ENCODE measurements around the gene PEPD.

The PEPD gene

DNA sequence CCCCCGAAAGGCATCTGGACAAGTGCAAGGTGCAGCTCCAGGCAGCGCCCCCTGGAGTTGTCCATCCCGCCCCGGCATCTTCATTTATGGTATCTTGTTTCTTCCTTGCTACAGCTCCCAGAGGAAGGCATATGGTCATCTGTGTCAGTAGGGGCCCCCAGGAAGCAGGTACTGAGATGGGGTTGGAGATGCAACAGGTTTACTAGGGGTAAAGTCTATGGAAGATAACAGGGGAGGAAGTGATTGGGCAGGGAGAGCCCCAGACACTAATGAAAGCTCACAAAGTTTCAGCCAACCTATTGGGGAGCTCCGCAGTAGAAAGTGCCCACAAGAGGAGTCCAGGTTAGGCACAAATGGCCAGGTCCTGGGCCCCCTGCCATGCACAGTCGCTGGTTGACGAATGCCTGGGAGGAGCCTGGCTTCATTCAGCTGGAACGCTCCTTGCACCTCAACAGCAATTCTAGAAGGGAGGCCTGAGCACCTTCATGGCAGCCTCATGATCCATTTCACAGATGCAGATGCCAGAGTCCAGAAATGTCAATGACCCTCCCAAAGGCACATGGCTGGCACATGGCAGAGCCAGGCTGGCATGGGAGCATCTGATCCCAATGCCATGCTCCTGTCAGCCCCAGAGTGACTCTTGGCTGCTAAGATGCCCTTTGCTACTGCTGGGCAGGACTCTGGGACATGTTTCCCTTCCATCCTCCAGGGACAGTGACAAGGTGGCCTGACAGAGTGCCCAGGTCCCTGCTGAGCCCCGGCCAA lies 23.8 kb upstream of the PEPD start:
- no peak for DNase-seq

DNA sequence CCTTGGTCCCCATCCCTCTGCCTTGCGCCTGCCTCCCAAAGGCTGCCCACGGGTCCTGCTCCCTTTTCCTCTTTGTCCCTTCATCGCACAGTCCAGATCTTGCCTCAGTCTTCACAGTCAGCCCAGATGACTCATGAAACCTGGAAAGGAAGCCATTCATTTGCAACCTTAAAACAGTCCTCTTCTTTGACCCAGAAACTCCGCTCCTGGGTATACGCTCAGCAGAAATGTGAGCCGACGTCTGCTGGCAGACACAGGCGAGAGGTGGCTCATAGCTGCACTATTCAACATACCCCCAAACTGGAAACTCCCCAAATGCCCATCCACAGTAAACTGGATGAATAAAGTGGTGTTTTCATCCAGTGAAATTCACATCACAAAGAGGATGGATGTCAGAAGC lies 13.6 kb upstream of the PEPD start:
- no peak for DNase-seq

DNA sequence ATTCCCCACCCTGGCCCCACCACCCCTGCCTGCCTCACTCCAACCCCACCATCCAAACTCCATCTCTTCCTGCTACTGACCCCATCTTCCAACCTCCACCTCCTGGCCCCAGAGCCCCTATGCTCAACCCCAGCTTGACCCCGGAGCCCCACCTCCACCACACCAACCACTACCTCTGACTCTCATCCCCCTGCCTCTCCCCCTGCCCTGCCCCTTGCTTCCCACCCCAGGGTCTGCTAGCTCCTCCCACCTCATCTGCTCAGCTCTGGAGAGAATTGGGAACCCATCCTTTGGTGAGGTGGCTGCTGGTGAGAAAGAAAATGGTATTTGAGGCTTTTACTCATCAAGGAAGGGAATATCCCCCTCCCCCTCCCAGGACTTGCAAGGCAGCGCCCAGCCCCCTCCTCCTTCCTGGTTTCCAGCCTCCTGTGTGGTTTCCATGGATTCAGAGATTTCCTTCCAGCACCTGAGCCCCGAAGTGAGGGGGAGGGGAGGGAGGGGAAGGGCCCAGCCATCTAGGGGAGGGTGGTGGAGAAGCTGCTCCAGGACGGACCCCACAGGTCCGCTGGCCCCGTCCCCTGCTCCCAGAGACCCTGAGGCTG lies 11.4 kb upstream of the PEPD start:
- DNase-seq: no peak

DNA sequence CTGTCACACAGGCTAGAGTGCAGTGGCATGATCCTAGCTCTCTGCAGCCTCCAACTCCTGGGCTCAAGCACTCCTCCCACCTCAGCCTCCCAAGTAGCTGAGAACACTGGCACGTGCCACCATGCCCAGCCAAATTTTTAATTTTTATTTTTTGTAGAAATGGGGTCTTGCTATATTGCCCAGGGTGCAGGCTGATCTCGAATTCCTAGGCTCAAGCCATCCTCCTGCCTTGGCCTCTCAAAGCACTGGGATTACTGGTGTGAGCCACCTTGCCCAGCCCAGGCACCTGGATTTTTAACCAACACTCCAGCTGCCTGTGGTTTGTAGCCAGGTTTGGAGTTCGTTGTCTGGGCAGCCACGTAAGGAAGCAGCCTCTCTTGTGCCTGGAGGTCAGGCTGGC lies 9.3 kb upstream of the PEPD start:
- no peak for DNase-seq

DNA sequence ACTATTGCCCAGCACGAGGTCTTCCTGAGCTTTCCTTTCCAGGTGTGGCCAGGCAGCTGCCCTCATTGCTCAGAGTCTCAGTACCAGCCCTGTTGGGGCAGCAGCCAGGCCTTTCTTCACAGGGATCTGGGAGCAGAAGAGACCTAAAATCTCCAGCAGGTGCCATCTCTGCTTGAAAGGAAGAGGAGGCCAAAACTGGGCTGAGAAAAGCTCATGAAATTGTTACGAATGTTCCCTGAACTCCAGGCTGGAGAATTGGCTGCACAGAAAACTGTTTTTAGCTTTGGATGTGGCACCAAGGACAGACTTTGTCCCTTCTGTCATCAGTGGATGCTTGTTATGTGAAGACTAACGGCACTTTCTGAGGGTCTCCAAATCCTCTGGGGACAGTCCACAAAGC lies 8.7 kb upstream of the PEPD start:
- no peak for DNase-seq

DNA sequence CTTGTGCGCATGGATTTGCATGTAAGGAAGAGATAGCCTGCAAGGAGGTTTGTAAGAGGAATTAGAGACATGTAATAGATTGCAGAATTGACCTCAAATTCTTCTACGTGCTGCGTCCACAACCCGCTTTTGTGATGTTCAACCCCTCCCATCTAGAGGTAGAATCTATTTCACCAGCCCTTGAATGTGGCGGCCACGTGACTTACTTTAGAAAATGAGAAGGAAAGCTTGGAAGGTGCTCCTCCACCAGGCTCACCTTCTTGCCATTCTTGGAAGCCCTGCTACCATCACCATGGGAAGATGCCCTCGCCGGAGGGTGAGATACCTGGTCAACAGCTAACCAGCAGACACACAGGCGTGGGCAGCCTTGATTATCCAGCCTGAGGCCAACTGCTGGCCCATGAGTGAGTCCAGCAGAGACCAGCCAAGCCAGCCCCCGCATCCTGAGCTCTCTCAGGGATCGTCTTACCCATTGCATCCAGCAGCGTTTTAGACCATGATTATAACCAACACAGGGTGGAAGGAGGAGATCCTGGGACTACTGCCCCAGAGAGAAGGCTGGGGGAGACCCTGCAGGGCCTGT lies 7.6 kb upstream of the PEPD start:
- no peak for DNase-seq

DNA sequence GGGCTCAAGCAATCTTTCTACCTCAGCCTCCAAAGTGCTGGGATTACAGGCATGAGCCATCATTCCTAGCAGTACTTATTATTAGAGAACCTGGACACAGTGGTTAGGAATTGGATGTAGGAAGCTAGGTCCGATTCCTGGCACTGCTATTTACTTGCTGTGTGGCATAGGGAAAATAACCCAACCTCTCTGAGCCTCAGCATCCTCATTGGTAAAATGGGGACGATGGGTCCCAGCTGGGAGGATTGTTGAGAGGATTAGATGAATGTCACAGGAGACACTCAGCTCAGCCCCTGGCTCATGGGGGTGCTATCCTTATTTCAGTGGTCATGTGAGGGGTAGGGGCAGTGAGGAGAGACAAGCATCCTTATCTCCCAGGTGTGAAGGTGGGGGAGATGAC lies 6.8 kb upstream of the PEPD start:
- no peak for DNase-seq

DNA sequence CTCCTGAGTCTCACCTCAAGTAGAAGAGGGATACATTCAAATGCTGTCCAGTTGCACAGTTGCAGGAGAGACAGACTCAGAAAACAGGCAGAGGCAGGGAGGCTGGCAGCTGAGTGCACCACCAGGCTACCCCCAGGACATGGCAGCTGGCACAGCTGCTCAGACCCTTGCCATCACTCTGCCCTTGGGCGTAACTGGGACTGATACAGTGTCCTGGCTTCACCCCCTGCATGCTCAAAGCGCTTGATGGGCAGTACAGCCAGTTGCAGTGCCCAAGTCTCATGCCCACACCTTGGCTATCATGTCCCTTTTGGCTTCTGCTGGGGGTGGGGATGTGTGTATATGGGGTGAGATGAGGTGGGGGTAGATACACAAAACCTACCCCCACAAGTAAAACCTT lies 5.5 kb upstream of the PEPD start:
- no peak for DNase-seq

DNA sequence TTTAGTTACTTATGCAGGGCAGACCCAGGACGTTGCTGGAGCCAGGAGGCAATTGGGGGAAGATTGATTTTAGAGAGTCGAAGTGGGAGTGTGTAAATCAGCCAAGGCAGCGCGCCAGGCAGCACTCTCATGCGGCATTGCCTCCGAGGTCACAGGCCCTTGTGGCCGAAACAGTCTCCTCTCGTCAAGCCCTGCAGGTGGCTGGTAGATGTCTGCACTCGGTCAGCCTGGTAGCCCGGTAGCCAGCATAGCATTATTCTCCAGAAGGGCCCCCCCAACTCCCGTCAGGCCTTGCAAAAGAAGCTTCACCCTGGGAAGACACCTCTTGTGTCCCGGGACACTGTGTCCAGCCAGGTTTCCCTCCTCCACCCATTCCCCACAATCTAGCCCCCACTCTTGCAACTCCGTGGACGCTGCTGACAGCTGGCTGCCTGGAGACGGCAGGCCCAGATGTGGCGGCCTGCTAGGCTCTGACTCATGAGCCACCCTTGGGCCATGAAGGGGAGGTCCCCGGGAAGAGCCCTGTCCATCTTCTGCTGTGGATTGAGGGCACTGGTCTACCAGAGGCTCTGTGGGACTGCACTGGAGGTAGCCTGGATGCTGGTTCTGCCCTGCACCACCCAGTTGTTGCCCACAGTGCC lies 2.6 kb upstream of the PEPD start:
- DNase-seq: no peak

DNA sequence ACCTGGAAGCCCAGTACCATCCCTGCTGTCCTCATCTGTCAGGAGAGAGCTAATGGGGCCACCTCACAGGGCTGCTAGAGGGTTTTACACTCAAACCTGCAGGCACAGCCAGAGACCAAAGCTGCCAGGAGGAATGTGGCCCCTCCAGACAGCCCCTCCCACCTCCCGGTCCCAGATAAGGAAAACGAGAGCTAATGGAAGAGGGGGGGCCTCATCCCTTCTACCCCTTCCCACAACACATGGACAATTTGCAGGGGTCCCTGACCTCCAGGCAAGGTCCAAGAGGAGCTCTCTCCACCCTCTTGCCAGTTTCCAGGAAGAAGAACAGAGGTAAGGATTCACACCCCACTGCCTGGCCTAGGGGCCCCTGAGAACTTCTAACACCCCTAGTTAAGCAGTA lies 1.6 kb upstream of the PEPD start:
- no peak for DNase-seq

DNA sequence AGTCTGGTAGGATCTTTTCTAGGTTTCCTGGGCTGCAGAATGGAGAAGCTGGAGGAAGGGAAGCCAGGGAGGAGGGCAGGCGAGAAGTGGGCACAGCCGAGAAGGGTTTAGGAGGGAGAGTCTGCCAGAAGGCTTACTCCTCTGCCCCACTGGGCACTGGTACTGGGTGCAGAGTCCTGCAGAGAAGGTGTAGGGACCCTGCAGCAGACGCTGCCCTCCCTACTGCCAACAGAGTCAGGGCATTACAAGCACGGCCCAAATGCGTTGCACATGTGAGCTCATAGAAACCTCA lies 726 bp upstream of the PEPD start:
- DNase-seq: no peak

DNA sequence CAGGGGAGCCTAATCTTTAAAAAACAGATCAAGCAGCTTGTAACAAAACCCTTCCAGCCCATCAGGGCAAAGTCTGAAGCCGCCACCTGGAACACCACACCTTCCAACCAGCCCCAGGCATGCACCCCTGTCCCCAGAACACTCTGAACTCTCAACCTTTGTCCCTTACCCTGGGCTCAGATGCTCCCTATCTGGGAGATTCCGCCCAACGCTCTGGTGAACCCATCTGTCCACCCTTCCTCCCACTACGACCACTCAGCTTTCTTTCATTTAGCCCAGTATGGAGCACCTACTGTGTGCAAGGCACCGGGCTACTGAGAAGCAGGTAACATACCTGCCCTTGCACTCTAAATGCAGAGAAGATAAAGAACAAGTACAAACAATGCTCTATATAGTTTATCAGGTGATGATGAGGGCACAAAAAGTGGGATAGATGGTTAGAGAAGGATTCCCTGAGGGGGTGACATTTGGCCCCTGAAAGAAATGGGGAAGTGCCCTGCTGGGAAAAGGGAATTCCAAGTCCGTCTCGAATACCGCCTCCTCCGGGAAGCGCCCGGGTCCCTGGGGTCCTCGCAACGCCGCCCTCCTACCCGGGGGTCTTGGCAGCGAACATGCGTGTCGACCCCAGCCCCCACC lies 629 bp downstream of the PEPD start:
- no peak for DNase-seq

DNA sequence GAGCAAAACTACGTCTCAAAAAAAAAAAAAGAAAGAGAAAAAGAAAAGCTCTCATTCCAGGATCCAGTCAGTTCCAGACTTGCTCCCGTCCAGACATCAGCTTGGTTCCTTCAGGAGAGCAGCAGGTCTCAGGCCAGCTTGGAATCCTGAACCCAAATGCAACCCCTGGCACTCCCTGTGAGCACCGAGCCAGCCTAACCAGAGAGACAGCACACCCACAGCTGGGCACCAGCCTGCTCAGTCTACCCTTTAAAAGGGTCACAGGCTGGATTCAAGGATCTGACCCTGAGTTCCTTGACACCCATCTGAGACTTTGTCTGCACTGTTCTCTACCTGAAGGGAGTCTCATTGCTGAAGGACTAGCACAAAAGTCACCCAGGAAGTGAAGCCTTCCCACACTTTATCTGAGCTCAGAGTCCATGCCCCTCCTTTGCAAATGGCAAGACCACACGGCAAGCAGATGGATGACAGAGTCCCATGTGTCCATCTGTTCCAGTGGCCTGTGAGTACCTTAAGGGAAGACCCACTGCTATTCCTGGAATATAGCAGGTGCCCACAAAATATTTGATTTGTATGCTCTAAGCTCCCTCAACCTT lies 1.4 kb downstream of the PEPD start:
- DNase-seq: no peak

DNA sequence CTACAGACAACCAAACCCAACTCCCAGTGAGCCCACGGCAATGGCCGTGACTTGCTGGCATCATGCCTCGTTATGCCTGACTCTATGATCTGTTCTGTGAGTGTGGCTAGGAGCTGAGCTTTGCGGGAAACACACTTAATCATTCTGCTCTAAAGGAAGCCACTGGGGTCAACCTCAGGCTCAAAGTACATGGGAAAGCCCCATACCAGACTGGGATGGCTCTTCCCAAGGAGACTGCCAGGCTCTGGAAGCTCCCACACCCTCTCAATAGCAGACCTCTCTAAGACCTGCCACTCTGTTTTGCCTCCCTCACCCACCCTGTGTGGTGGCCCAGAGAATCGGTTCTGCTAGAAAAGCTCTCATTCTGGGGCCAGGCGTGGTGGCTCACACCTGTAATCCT lies 2.2 kb downstream of the PEPD start:
- no peak for DNase-seq

DNA sequence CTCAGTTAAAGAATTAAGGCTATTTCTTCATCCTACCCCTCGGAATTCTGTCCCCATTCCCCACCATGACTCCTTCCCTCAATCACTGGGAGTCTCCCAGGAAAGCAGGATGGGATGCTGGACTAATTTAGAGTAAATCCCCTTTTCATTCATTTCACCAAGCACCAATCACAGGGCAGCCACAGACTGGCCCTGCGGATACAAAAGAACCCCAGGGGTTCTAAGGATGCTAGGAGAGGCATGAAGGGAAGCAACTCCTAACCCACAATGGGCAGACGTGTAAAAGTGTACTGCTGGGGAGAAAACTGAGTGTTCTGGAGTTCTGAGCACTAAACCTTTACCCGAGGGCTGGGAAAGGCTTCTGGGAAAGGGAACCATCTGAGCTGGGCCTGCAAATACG lies 3.0 kb downstream of the PEPD start:
- no peak for DNase-seq

DNA sequence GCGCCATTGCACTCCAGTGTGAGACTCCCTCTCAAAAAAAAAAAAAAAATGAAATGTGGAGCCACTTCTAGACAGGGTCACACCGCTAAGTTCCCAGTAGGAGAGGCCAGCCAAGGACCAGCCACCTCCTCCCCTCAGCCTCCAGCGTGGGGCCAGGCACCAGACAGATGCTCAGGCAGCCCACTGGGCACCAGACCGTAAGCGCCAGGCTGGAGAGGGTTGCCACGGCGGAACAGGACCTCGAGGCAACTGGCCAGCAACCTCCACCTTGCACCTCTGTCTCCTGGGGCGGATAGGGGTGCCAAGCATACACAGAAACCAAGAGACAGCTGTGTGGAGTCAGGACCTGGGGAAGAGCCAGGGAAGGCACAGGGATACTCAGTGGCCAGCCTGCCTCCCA lies 3.7 kb downstream of the PEPD start:
- no peak for DNase-seq

DNA sequence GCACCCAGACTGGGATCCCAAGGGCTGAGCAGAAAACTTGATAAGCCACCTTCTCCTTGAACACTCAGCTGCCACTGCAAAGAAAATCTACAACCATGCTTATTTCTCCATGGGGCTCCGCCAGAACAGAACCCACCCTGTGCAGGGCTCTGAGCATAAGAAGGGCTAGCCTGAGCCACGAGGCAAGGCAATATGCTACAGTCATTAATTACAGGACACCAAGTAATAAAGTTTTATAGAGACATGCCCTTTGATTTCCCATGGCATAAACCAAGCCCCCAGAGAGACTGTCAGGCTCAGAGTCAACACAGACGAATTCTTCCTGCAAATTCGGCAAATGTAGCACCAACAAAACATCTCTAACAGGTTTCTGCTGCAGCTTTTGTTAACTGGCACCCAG lies 5.7 kb downstream of the PEPD start:
- no peak for DNase-seq

DNA sequence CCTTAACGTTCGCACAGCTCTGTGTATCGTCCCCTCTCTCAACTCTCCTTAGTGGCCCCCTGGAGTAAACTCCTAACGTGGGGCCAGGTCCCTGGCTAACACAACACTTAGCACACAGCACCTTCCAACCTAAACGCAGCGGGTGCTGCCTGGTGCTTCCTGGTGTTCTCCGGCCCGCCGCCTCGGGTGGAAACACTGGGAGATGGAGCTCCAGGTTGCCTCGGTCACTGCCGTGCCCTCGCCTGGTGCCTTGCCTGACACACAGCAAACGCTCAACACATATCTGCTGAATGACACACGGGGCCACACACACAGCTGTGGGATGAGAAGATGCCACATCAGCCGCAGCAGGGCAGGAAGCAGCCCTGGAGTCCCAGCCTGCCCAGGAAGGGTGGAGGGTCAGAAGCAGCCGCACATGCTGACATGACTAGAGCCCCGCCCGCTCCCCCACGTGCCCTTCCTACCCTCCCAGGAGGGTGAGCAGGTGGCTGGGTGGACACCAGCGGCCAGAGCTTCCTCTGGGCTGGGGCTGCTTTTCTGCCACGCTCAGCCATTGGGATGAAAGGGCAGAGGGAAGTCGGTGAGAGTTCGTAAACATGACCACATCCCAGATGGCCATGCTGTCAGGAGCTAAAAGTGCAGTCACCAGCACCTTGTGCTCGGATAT lies 6.6 kb downstream of the PEPD start:
- DNase-seq: no peak

DNA sequence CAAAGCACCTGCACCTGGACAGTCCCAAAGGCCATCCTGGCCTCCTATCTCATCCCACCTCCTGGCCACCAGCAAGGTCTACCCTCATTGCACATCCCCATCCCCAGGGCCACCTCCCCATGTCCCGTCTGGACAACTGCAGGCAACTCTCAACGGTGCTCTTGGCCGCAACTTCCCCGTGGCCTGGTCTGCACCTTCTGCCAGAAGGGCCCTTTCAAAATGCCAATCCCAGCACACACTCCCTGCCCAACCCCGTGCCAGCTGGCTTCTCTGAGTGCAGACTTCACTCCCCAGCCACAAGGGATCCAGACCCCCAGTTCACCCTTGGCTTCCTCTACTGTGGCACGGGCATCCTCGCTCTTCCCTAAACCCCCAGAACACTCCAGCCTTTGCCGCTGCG lies 8.2 kb downstream of the PEPD start:
- no peak for DNase-seq

DNA sequence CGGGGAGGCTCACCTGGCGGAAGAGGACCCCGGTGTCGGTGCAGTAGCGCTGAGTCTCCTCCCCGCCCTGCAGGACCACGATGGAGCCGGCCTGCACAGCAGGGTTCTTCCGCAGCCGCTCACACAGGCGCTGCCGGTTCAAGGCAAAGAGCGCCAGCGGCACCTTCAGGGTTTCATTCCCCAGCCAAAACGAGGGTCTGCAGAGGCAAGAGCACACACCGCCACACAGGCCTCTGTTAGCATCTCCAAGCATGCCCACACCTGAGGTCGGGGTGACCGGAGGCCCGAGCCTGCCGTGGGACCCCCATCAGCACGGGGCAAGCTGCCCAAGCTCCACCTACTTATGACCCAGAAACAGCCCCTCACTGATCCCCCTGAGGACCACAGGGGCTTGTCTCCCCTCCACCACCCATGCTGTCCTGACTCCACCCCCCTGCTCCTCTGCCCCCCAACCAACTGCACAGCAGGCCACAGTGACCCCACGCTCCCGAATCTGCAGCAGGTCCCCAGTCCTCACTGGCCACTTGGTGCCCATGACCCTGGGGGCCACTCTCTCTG lies 8.9 kb downstream of the PEPD start:
- DNase-seq: no peak

DNA sequence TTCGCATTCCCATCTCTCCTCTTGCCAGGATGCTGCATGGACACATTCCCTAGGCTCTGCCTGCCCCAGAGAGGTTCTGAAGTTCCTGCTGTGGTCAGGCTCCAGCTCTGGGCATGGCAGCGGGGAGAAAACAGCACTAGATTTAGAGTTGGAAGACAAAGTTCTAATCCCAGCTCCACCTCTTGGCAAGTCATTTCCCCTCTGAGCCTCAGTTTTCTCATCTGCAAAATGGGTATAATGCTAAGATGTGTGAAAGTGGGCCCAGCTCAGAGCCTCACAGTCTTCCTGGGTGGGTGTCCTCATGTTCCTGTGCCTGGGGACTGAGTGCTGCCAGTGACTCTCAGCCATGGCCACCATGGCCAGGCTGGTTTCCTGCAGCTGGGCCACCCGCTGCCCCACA lies 9.6 kb downstream of the PEPD start:
- DNase-seq: no peak

DNA sequence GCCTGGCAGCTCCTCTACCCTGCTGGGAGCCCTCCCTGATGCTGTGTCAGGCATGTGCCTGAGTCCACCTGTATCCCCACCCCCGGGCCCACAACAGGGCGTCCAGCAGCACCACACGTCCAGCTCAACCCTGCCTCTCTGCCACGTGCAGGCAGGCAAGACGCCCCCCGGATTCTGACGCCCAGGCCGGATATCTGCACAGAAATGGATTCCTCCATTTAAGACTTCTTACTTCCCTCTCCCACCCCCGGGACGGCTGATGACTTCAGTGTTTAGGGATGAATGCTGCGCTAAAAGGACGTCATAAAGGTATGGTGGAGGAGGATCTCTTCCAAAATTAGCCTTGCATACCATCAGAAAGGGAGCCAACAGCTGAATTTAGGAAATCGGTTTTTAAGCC lies 10.2 kb downstream of the PEPD start:
- no peak for DNase-seq

Data from inflammatory macrophage treated with lipopolysaccharide for 4 hours (primary cell).